ENCODE data around the gene MAP3K14.

MAP3K14 gene

GRCh38 chr17:45261577-45262515 lies 55.0 kb downstream of the MAP3K14 start, which contains the start of gene SPATA32:
TSS of gene SPATA32 (minus strand) at chr17:45262094. CDS start at chr17:45262016, 78 bp downstream.
- peak within 1 kb of the TSS; percentile 86 for H3K23ac ChIP-seq (ENCODE audit: low read length)
- H3K4me2 ChIP-seq (ENCODE audit: low read length), result peak within 1 kb of the TSS; percentile 80
- no peak within 1 kb of the TSS for H3K18ac ChIP-seq (ENCODE audit: low read length)
- peak within 1 kb of the TSS; percentile 73 for H3K9ac ChIP-seq (ENCODE audit: low read length)
- no peak within 1 kb of the TSS for H3K4ac ChIP-seq (ENCODE audit: low read depth, low read length)
- H3K56ac ChIP-seq (ENCODE audit: low read length), result peak within 1 kb of the TSS; percentile 85
- no peak within 1 kb of the TSS for H2BK15ac ChIP-seq (replicated peaks; ENCODE audit: low read depth)
- peak; percentile 75 for DNase-seq
- no peaks in the 10 kb centered on the region for H3K27me3 ChIP-seq (ENCODE audit: insufficient read depth, low read length, poor library complexity)
- no peak within 1 kb of the TSS for H4K5ac ChIP-seq (ENCODE audit: low read length)
- H3K79me2 ChIP-seq (ENCODE audit: control insufficient read depth, insufficient read depth, low read length), result no peaks in the 10 kb centered on the region
- no peak within 1 kb of the TSS for H2BK5ac ChIP-seq (ENCODE audit: low read length)
- H2AK5ac ChIP-seq (ENCODE audit: low read length), result no peak within 1 kb of the TSS
- WGBS (ENCODE audit: extremely low coverage, insufficient coverage, low lambda C conversion rate), result no CpG with 5 or more reads among the region's 68 CpGs
- H4K8ac ChIP-seq (ENCODE audit: low read depth, low read length), result no peak within 1 kb of the TSS
- H3K4me3 ChIP-seq (ENCODE audit: low read length), result peak within 1 kb of the TSS; percentile 56
- H3K27ac ChIP-seq (ENCODE audit: low read depth, low read length), result no peak within 1 kb of the TSS
- peaks cover 1% of the 10 kb centered on the region for H3K36me3 ChIP-seq (ENCODE audit: control insufficient read depth, insufficient read depth, low read length)
- peaks cover 2% of the 10 kb centered on the region for H3K4me1 ChIP-seq (ENCODE audit: control insufficient read depth, low read depth, low read length)
- H2BK120ac ChIP-seq (ENCODE audit: low read depth, low read length), result no peak within 1 kb of the TSS
- no peaks in the 10 kb centered on the region for H3K79me1 ChIP-seq (ENCODE audit: low read length)

- no peak overlapping the region for H3K4me3 ChIP-seq (ENCODE audit: low read length)
- H3K4ac ChIP-seq (ENCODE audit: low read depth, low read length), result no peak overlapping the region
- no CpG with 5 or more reads among the region's 7 CpGs for WGBS (ENCODE audit: extremely low coverage, insufficient coverage, low lambda C conversion rate)
- H3K27me3 ChIP-seq (ENCODE audit: insufficient read depth, low read length, poor library complexity), result no peaks in the 10 kb centered on the region
- H2BK15ac ChIP-seq (replicated peaks; ENCODE audit: low read depth), result no peak overlapping the region
- no peaks in the 10 kb centered on the region for H3K79me2 ChIP-seq (ENCODE audit: control insufficient read depth, insufficient read depth, low read length)
- no peak overlapping the region for H3K23ac ChIP-seq (ENCODE audit: low read length)
- H3K56ac ChIP-seq (ENCODE audit: low read length), result no peak overlapping the region
- H3K27ac ChIP-seq (ENCODE audit: low read depth, low read length), result no peak overlapping the region
- no peak for DNase-seq
- no peaks in the 10 kb centered on the region for H3K36me3 ChIP-seq (ENCODE audit: control insufficient read depth, insufficient read depth, low read length)
- no peak overlapping the region for H2AK5ac ChIP-seq (ENCODE audit: low read length)
- peaks cover 2% of the 10 kb centered on the region for H3K4me1 ChIP-seq (ENCODE audit: control insufficient read depth, low read depth, low read length)
- no peak overlapping the region for H2BK120ac ChIP-seq (ENCODE audit: low read depth, low read length)
- no peaks in the 10 kb centered on the region for H3K79me1 ChIP-seq (ENCODE audit: low read length)
- no peak overlapping the region for H3K9ac ChIP-seq (ENCODE audit: low read length)
- H2BK5ac ChIP-seq (ENCODE audit: low read length), result no peak overlapping the region
- no peak overlapping the region for H4K8ac ChIP-seq (ENCODE audit: low read depth, low read length)
- H3K18ac ChIP-seq (ENCODE audit: low read length), result no peak overlapping the region
- H4K5ac ChIP-seq (ENCODE audit: low read length), result no peak overlapping the region
- no peak overlapping the region for H3K4me2 ChIP-seq (ENCODE audit: low read length)
Observed at GRCh38 chr17:45260204-45260783, 56.5 kb downstream of the MAP3K14 start.

- no peak overlapping the region for H3K27ac ChIP-seq (ENCODE audit: low read depth, low read length)
- H2BK120ac ChIP-seq (ENCODE audit: low read depth, low read length), result no peak overlapping the region
- DNase-seq, result no peak
- no peak overlapping the region for H4K8ac ChIP-seq (ENCODE audit: low read depth, low read length)
- H3K36me3 ChIP-seq (ENCODE audit: control insufficient read depth, insufficient read depth, low read length), result no peaks in the 10 kb centered on the region
- no peaks in the 10 kb centered on the region for H3K79me1 ChIP-seq (ENCODE audit: low read length)
- H2AK5ac ChIP-seq (ENCODE audit: low read length), result no peak overlapping the region
- H3K56ac ChIP-seq (ENCODE audit: low read length), result no peak overlapping the region
- no peak overlapping the region for H3K4ac ChIP-seq (ENCODE audit: low read depth, low read length)
- H3K4me1 ChIP-seq (ENCODE audit: control insufficient read depth, low read depth, low read length), result peaks cover 2% of the 10 kb centered on the region
- no CpG with 5 or more reads among the region's 5 CpGs for WGBS (ENCODE audit: extremely low coverage, insufficient coverage, low lambda C conversion rate)
- no peak overlapping the region for H3K4me2 ChIP-seq (ENCODE audit: low read length)
- H2BK15ac ChIP-seq (replicated peaks; ENCODE audit: low read depth), result no peak overlapping the region
- H3K4me3 ChIP-seq (ENCODE audit: low read length), result no peak overlapping the region
- no peak overlapping the region for H4K5ac ChIP-seq (ENCODE audit: low read length)
- no peaks in the 10 kb centered on the region for H3K79me2 ChIP-seq (ENCODE audit: control insufficient read depth, insufficient read depth, low read length)
- no peaks in the 10 kb centered on the region for H3K27me3 ChIP-seq (ENCODE audit: insufficient read depth, low read length, poor library complexity)
- no peak overlapping the region for H2BK5ac ChIP-seq (ENCODE audit: low read length)
- no peak overlapping the region for H3K23ac ChIP-seq (ENCODE audit: low read length)
- H3K18ac ChIP-seq (ENCODE audit: low read length), result no peak overlapping the region
- H3K9ac ChIP-seq (ENCODE audit: low read length), result no peak overlapping the region
Observed at GRCh38 chr17:45258981-45259380, 57.8 kb downstream of the MAP3K14 start.

GRCh38 chr17:45257115-45257514 lies 59.7 kb downstream of the MAP3K14 start:
- no peaks in the 10 kb centered on the region for H3K27me3 ChIP-seq (ENCODE audit: insufficient read depth, low read length, poor library complexity)
- no peak overlapping the region for H4K5ac ChIP-seq (ENCODE audit: low read length)
- H3K18ac ChIP-seq (ENCODE audit: low read length), result no peak overlapping the region
- peak overlapping the region; percentile 31 for H3K56ac ChIP-seq (ENCODE audit: low read length)
- no CpG with 5 or more reads among the region's 16 CpGs for WGBS (ENCODE audit: extremely low coverage, insufficient coverage, low lambda C conversion rate)
- no peak overlapping the region for H2BK5ac ChIP-seq (ENCODE audit: low read length)
- no peak overlapping the region for H3K27ac ChIP-seq (ENCODE audit: low read depth, low read length)
- no peak overlapping the region for H3K9ac ChIP-seq (ENCODE audit: low read length)
- DNase-seq, result no peak
- no peak overlapping the region for H3K23ac ChIP-seq (ENCODE audit: low read length)
- H3K4me3 ChIP-seq (ENCODE audit: low read length), result no peak overlapping the region
- no peaks in the 10 kb centered on the region for H3K79me2 ChIP-seq (ENCODE audit: control insufficient read depth, insufficient read depth, low read length)
- H4K8ac ChIP-seq (ENCODE audit: low read depth, low read length), result no peak overlapping the region
- H3K4me2 ChIP-seq (ENCODE audit: low read length), result no peak overlapping the region
- no peak overlapping the region for H2BK15ac ChIP-seq (replicated peaks; ENCODE audit: low read depth)
- no peaks in the 10 kb centered on the region for H3K79me1 ChIP-seq (ENCODE audit: low read length)
- no peak overlapping the region for H2AK5ac ChIP-seq (ENCODE audit: low read length)
- no peak overlapping the region for H3K4ac ChIP-seq (ENCODE audit: low read depth, low read length)
- H3K4me1 ChIP-seq (ENCODE audit: control insufficient read depth, low read depth, low read length), result peaks cover 2% of the 10 kb centered on the region
- no peak overlapping the region for H2BK120ac ChIP-seq (ENCODE audit: low read depth, low read length)
- H3K36me3 ChIP-seq (ENCODE audit: control insufficient read depth, insufficient read depth, low read length), result no peaks in the 10 kb centered on the region

GRCh38 chr17:45256114-45256966 lies 60.5 kb downstream of the MAP3K14 start:
- Histone ChIP-seq H3K79me1 (ENCODE audit: low read length) (no peaks in the 10 kb centered on the region), H3K56ac (ENCODE audit: low read length) (no peak overlapping the region), H2BK15ac (replicated peaks; ENCODE audit: low read depth) (no peak overlapping the region), H3K18ac (ENCODE audit: low read length) (no peak overlapping the region), H2BK120ac (ENCODE audit: low read depth, low read length) (no peak overlapping the region), H2BK5ac (ENCODE audit: low read length) (no peak overlapping the region), H4K5ac (ENCODE audit: low read length) (no peak overlapping the region), H3K9ac (ENCODE audit: low read length) (no peak overlapping the region), H3K79me2 (ENCODE audit: control insufficient read depth, insufficient read depth, low read length) (no peaks in the 10 kb centered on the region), H3K4me3 (ENCODE audit: low read length) (no peak overlapping the region), H2AK5ac (ENCODE audit: low read length) (no peak overlapping the region), H3K36me3 (ENCODE audit: control insufficient read depth, insufficient read depth, low read length) (no peaks in the 10 kb centered on the region), H4K8ac (ENCODE audit: low read depth, low read length) (no peak overlapping the region), H3K23ac (ENCODE audit: low read length) (no peak overlapping the region), H3K4ac (ENCODE audit: low read depth, low read length) (no peak overlapping the region), H3K27me3 (ENCODE audit: insufficient read depth, low read length, poor library complexity) (no peaks in the 10 kb centered on the region), H3K4me2 (ENCODE audit: low read length) (no peak overlapping the region), H3K4me1 (ENCODE audit: control insufficient read depth, low read depth, low read length) (peaks cover 2% of the 10 kb centered on the region), H3K27ac (ENCODE audit: low read depth, low read length) (no peak overlapping the region)
- peak; percentile 46 for DNase-seq
- WGBS (ENCODE audit: extremely low coverage, insufficient coverage, low lambda C conversion rate), result no CpG with 5 or more reads among the region's 14 CpGs

Data from mesendoderm (in vitro differentiated cells).